BE2C (cell line): ENCODE data around the gene ZNF511.

Source experiments
- DNase-seq: peaks from one replicate; pipeline ENCODE4 v3.0.0-alpha.2; 2020
- H3K27me3 ChIP-seq: fragments of 250-450 bp; sonication (Bioruptor Pico); 2 replicates; pipeline ENCODE4 v1.5.1; 2020; ENCODE audit warnings: mild to moderate bottlenecking
- H3K36me3 ChIP-seq: fragments of 250-450 bp; sonication (Bioruptor Pico); 2 replicates; pipeline ENCODE4 v1.5.1; 2020; ENCODE audit warnings: mild to moderate bottlenecking
- H3K4me1 ChIP-seq: fragments of 250-450 bp; sonication (Bioruptor Pico); 2 replicates; pipeline ENCODE4 v1.5.1; 2020
- H3K4me3 ChIP-seq: 2 replicates; pipeline ENCODE4 v1.5.1; 2011; ENCODE audit warnings: low read depth, low read length
- H3K9me3 ChIP-seq: fragments of 250-450 bp; sonication (Bioruptor Pico); 2 replicates; pipeline ENCODE4 v1.5.1; 2020
- CTCF ChIP-seq: IDR thresholded peaks from 2 replicates; pipeline ENCODE4 v1.5.1; 2012; ENCODE audit warnings: mild to moderate bottlenecking, low read depth, low read length

The ZNF511 gene

DNA sequence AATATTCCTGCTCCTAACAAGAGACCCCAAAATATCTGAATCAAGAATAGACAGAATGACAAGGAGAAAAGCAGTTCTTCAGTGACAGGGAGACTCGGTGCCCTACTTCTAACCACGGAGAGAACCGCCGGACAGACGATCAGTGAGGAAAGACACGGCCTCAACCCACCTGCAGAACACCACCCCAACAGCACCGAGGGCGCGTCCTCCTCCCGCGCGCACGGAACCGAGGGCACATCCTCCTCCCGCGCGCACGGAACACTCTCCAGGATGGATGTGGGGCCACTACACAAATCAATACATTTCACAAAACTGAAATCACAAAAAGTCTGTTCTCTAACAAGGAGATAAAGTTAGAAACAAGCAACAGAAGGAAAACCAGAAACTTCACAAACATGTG is 22.3 kb upstream of the ZNF511 start:
- Histone ChIP-seq H3K9me3 (no peaks in the 10 kb centered on the region), H3K4me1 (no peaks in the 10 kb centered on the region), H3K27me3 (no peaks in the 10 kb centered on the region), H3K36me3 (peaks cover 20% of the 10 kb centered on the region), H3K4me3 (no peak overlapping the region)
- no peak for DNase-seq
- no peak for TF ChIP-seq CTCF

GRCh38 chr10:133287832-133288500 is 20.7 kb upstream of the ZNF511 start:
- DNase-seq, result no peak
- TF ChIP-seq CTCF, result no peak
- H3K4me3 ChIP-seq, result no peak overlapping the region
- H3K36me3 ChIP-seq, result peaks cover 26% of the 10 kb centered on the region
- H3K9me3 ChIP-seq, result no peaks in the 10 kb centered on the region
- H3K27me3 ChIP-seq, result no peaks in the 10 kb centered on the region
- no peaks in the 10 kb centered on the region for H3K4me1 ChIP-seq

- H3K4me1 ChIP-seq, result no peaks in the 10 kb centered on the region
- no peak overlapping the region for H3K4me3 ChIP-seq
- TF ChIP-seq CTCF, result no peak
- H3K9me3 ChIP-seq, result no peaks in the 10 kb centered on the region
- no peaks in the 10 kb centered on the region for H3K27me3 ChIP-seq
- H3K36me3 ChIP-seq, result peaks cover 26% of the 10 kb centered on the region
- DNase-seq, result no peak
Observed at GRCh38 chr10:133289761-133290160, 19.0 kb upstream of the ZNF511 start.

DNA sequence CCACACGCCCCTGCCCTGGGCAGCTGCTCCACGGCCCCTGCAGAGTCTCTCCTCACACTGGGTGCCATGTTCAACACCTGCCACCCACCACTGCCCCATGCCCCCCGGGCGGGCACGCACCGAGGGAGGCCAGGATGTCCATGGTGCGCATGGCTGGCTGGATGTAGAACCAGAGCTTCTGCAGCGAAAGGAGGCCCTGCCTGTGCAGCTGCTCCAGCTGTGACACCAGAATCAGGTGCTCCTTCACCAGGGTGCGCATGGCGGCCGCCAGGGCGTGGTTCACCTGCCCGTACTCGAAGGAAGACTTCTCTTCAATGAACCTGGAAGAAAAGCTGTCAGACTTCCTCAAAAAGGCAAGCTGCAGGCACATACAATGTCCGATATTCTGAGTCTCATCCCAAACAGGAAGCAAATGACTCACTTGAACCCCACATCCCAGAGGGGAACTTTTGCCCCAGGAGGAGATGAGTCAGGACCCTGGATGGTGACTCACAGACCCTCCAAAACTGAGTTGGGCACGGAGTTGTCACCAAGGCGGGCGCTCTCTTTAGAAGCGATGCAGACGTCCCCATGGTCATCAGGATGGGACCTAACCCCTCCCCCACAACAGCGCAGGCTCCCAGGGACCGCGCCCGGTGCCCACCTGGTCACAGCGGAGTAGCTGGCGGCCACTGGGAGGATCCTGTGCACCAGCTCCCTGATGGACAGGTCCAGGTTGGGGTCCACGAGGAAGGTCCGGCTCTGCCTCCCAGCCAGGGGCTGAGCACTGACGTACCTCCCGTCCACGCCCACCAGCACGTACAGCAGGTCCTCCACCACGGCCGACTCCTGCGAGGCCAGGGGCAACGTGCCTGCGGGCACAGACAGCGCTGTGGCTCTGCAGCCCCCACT is 15.6 kb upstream of the ZNF511 start:
- DNase-seq, result no peak
- Histone ChIP-seq H3K36me3 (peaks cover 36% of the 10 kb centered on the region), H3K4me1 (no peaks in the 10 kb centered on the region)

DNA sequence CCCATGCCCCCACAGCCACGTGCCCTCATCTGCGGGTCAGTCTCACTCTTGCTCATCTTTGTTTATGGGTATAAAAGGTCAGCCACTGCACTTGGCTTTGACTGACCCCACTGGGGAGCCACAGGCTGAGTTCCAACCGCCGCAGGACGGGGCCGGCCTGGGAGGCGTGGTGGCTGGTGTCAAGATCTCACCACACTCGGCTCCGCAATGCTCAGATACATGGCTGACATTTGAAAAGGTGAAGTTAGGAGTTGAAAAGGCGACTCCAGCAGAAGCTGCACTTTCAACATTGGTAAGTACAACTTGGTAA is 14.9 kb upstream of the ZNF511 start:
- no peak for DNase-seq
- no peaks in the 10 kb centered on the region for H3K27me3 ChIP-seq
- no peak overlapping the region for H3K4me3 ChIP-seq
- H3K9me3 ChIP-seq, result no peaks in the 10 kb centered on the region
- peaks cover 39% of the 10 kb centered on the region for H3K36me3 ChIP-seq
- H3K4me1 ChIP-seq, result no peaks in the 10 kb centered on the region
- no peak for TF ChIP-seq CTCF

More for the DNA sequence above, 15.6 kb upstream of the ZNF511 start:
- Histone ChIP-seq H3K4me3 (no peak overlapping the region), H3K27me3 (no peaks in the 10 kb centered on the region), H3K9me3 (no peaks in the 10 kb centered on the region)
- no peak for TF ChIP-seq CTCF

DNA sequence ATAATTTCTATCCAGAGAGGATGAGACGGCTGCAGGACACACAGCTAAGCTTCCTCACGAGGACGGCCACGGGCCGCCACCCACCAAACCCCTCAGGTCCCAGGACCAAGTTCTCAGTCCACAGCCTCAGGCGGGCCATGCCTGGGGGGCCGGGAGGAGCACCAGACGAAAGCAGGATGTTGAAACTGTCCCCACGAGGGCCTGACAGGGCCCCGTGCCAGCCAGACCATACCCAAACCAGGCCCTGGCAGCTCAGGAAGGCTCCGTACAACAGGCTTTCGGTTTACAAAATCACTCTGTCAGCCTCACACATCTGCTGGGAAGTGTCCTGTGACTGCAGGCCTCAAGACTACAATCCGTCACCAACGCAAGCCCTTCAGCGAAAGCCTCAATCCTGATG is 14.5 kb upstream of the ZNF511 start:
- peaks cover 40% of the 10 kb centered on the region for H3K36me3 ChIP-seq
- H3K4me1 ChIP-seq, result no peaks in the 10 kb centered on the region
- no peak for TF ChIP-seq CTCF
- H3K9me3 ChIP-seq, result no peaks in the 10 kb centered on the region
- no peak overlapping the region for H3K4me3 ChIP-seq
- DNase-seq, result no peak
- no peaks in the 10 kb centered on the region for H3K27me3 ChIP-seq
